Nephron (organoid): ENCODE data around the gene KIAA1217.

Experiments used
- H3K27ac Mint-ChIP-seq, 3 experiments: 2 replicates each; pipeline ENCODE4 v1.8.0; 2020; ENCODE audit warnings: mixed read lengths in 3 of 3, mild to moderate bottlenecking in 2 of 3, moderate library complexity in 1 of 3
- H3K27me3 Mint-ChIP-seq: 2 replicates; pipeline ENCODE4 v1.8.0; 2021; ENCODE audit warnings: low read depth, mild to moderate bottlenecking, moderate library complexity, mixed read lengths
- H3K36me3 Mint-ChIP-seq: 2 replicates; pipeline ENCODE4 v1.8.0; 2020; ENCODE audit warnings: low read depth, mixed read lengths
- H3K4me1 Mint-ChIP-seq: 2 replicates; pipeline ENCODE4 v1.8.0; 2020; ENCODE audit warnings: mixed read lengths
- H3K4me3 Mint-ChIP-seq, 3 experiments: 2 replicates each; pipeline ENCODE4 v1.8.0; 2020; ENCODE audit warnings: mild to moderate bottlenecking in 3 of 3, mixed read lengths in 3 of 3, moderate library complexity in 2 of 3
- H3K9me3 Mint-ChIP-seq: 2 replicates; pipeline ENCODE4 v1.8.0; 2020; ENCODE audit warnings: mixed read lengths
- CTCF ChIP-seq, 3 experiments: fragments of 200-600 bp; sonication (generic); IDR thresholded peaks; one replicate each; pipeline ENCODE4 v1.5.0; 2021; ENCODE audit warnings: antibody characterized with exemption in 3 of 3; ENCODE audit not compliant: unreplicated experiment in 3 of 3

KIAA1217 gene

DNA sequence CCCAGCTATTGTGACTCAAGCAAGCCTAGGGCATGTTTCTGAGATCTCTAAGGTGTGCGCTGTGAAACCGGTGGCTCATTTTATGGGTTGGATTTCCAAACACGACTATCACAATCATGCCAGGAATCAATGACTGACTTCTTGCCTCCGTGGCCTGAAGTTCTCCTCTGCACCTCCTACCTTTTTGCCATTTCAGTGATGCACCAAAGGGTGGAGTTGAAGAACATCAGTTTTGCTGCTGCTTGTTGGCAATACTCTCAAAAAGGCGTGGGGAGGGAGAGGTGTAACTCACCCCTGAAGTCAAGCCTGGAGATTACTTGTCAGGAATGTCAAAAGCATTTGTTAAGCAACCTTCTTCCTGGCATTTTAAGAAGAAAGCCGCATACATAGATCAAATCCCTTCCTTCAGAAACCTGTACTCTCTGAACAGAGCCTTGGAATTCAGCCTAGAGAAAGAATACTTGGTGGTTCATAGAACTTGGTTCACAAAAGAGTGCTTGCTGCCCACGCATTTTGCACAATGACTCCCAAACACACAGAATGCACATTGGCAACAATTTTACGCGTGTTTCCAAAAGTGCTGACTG is 41.0 kb downstream of the KIAA1217 start:
- Mint-ChIP-seq H3K27ac (peak overlapping the region in 2 of 3 experiments; percentile 30 to 70), H3K36me3 (peaks cover 18% of the 10 kb centered on the region), H3K27me3 (no peaks in the 10 kb centered on the region), H3K4me1 (peaks cover 39% of the 10 kb centered on the region), H3K4me3 (no peak overlapping the region), H3K9me3 (no peaks in the 10 kb centered on the region)
- TF ChIP-seq CTCF (IDR thresholded peaks at IDR 0.05; ENCODE audit: unreplicated experiment in 3 of 3): no peak

GRCh38 chr10:24251547-24251946 is 42.6 kb downstream of the KIAA1217 start:
- Mint-ChIP-seq H3K9me3 (no peaks in the 10 kb centered on the region), H3K36me3 (peaks cover 5% of the 10 kb centered on the region), H3K4me1 (peaks cover 53% of the 10 kb centered on the region), H3K4me3 (no peak overlapping the region), H3K27me3 (no peaks in the 10 kb centered on the region), H3K27ac (peak overlapping the region; percentile 63 to 92 (median 78))
- no peak for TF ChIP-seq CTCF (IDR thresholded peaks at IDR 0.05; ENCODE audit: unreplicated experiment in 3 of 3)

DNA sequence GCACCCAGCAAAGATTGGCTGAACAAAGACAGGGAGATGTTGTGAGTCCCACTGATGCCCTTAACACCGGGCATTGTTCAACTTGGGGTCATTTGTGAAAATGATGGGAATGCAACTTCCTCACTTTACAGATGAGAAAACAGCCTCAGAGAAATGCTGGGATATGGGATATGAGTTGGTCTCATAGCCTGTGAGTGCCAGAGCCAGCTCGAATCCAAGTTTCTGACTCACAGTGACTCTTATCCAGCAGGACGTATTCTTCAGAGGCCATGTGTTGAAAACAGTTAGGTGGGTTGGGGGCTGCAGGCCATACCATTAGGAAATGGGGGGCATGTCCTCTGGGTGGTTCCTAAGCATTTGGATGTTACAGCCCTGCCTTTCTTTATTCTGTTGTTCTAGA is 45.2 kb downstream of the KIAA1217 start:
- Mint-ChIP-seq H3K9me3 (no peaks in the 10 kb centered on the region), H3K4me3 (no peak overlapping the region), H3K27ac (peak overlapping the region in 2 of 3 experiments; percentile 28 to 55), H3K4me1 (peaks cover 67% of the 10 kb centered on the region), H3K27me3 (no peaks in the 10 kb centered on the region), H3K36me3 (peaks cover 16% of the 10 kb centered on the region)
- no peak for TF ChIP-seq CTCF (IDR thresholded peaks at IDR 0.05; ENCODE audit: unreplicated experiment in 3 of 3)

DNA sequence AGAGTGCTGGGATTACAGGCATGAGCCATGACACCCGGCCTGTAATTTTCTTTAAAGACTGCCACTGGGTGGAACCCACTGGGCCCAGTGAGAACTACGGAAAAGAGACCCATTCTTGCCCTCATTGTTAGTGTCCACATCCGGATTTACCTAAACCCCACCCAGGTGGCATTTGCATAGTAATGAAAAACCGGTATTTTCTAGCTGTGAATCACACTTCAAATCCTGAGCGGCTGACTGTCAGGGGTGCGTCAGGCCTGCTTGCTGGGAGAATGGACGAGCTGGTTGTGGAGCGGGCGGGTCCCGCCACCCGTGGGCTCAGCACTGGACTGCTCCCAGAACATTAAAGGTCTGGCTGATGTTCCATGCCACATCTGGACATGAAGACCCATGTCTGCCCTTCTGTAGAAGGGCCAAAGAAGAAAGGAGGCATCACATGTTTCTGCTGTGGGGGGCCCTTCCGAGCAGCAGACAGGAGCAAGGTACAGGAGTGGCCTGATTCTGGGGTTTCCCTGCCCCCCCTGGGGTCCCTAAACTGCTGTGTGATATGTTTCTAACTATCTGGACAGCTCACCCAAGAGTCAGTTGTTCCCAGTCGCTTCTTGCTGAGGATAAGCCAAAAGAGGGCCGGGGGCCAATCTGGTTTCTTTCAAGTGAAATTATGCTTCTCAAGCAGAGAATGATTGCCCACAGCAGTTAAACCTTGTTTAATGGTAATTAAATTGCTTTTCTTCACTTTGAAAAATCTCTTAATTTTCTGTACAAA is 46.4 kb downstream of the KIAA1217 start:
- TF ChIP-seq CTCF (IDR thresholded peaks at IDR 0.05; ENCODE audit: unreplicated experiment in 3 of 3): no peak
- Mint-ChIP-seq H3K36me3 (peaks cover 20% of the 10 kb centered on the region), H3K27ac (peak overlapping the region; percentile 75 to 88 (median 87)), H3K4me3 (no peak overlapping the region), H3K27me3 (no peaks in the 10 kb centered on the region), H3K9me3 (no peaks in the 10 kb centered on the region), H3K4me1 (peaks cover 65% of the 10 kb centered on the region)

DNA sequence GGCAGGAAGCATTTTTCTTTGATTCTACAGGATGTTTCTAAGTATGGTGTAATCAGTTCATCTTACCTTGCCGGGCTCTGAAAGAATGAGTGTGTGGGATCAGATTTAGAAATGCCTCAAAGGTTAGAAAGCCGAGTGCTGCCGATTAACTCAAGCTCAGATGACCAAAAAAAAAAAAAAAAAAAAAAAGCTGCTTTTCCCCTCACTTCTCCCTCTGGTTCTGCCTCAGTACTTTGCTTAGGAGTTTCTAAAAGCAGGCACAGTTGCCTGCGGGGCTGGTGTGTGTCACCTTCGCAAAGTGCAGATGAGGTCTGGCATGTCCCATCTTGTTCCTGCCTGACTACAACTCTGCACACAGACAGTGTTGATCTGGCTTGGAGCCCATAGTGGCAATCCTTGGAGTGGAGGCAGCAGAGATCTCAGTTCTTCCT is 47.0 kb downstream of the KIAA1217 start:
- Mint-ChIP-seq H3K27ac (peak overlapping the region; percentile 75 to 88 (median 87)), H3K4me1 (peaks cover 65% of the 10 kb centered on the region), H3K4me3 (peak overlapping the region in 2 of 3 experiments; percentile 20 to 22), H3K36me3 (peaks cover 20% of the 10 kb centered on the region), H3K9me3 (no peaks in the 10 kb centered on the region), H3K27me3 (no peaks in the 10 kb centered on the region)
- TF ChIP-seq CTCF (IDR thresholded peaks at IDR 0.05; ENCODE audit: unreplicated experiment in 3 of 3): no peak
